Neural cell (in vitro differentiated cells): ENCODE data around the gene SAP30L. TPM values are rescaled to one million over a fixed set of nuclear protein-coding genes. Genes with fewer than 3 reads are reported as not detected.

Experiments used
- H2AFZ ChIP-seq: fragments of 200-600, 300-800 bp; sonication (generic), shearing (Covaris generic); 2 replicates; pipeline ENCODE4 v1.6.0; 2014; ENCODE audit warnings: low read depth, mild to moderate bottlenecking, antibody characterized with exemption, low read length, moderate library complexity
- H3F3A ChIP-seq: fragments of 200-600 bp; shearing (Covaris generic); 2 replicates; pipeline ENCODE4 v1.6.1; 2016; ENCODE audit warnings: mild to moderate bottlenecking, moderate library complexity, mixed read lengths, antibody characterized with exemption, low read length; ENCODE audit not compliant: insufficient read depth, poor library complexity, severe bottlenecking
- H3K27ac ChIP-seq: fragments of 200-600, 300-800 bp; sonication (generic), shearing (Covaris generic); 2 replicates; pipeline ENCODE4 v1.5.1; 2014; ENCODE audit warnings: mild to moderate bottlenecking, low read length, moderate library complexity
- H3K27me3 ChIP-seq: fragments of 300-800, 200-600 bp; sonication (generic), shearing (Covaris generic); 2 replicates; pipeline ENCODE4 v1.6.0; 2014; ENCODE audit warnings: mild to moderate bottlenecking, low read depth, low read length, moderate library complexity; ENCODE audit not compliant: insufficient read depth
- H3K36me3 ChIP-seq: fragments of 300-800, 200-600 bp; sonication (generic), shearing (Covaris generic); 2 replicates; pipeline ENCODE4 v1.5.1; 2014; ENCODE audit warnings: mild to moderate bottlenecking, antibody characterized with exemption, low read length, moderate library complexity; ENCODE audit not compliant: insufficient read depth
- H3K4me2 ChIP-seq: fragments of 300-800, 200-600 bp; sonication (generic), shearing (Covaris generic); 2 replicates; pipeline ENCODE4 v1.6.0; 2014; ENCODE audit warnings: mild to moderate bottlenecking, low read length
- H3K4me3 ChIP-seq: fragments of 300-800, 200-600 bp; sonication (generic), shearing (Covaris generic); 2 replicates; pipeline ENCODE4 v1.5.1; 2014; ENCODE audit warnings: mild to moderate bottlenecking, low read length, moderate library complexity
- H3K79me2 ChIP-seq: fragments of 200-600 bp; shearing (Covaris generic); replicated peaks from 2 replicates; pipeline ENCODE4 v1.6.0; 2014; ENCODE audit warnings: mild to moderate bottlenecking, low read length, moderate library complexity; ENCODE audit not compliant: insufficient read depth
- H3K9ac ChIP-seq: fragments of 300-800, 200-600 bp; sonication (generic), shearing (Covaris generic); 2 replicates; pipeline ENCODE4 v1.6.1; 2016; ENCODE audit warnings: mild to moderate bottlenecking, low read length, mixed read lengths
- H3K9me2 ChIP-seq: fragments of 200-600 bp; shearing (Covaris generic); 2 replicates; pipeline ENCODE4 v1.6.1; 2016; ENCODE audit warnings: mild to moderate bottlenecking, low read length, mixed read lengths; ENCODE audit not compliant: insufficient read depth
- H3K9me3 ChIP-seq: fragments of 200-600, 300-800 bp; sonication (generic), shearing (Covaris generic); 2 replicates; pipeline ENCODE4 v1.6.1; 2016; ENCODE audit warnings: mild to moderate bottlenecking, mixed run types, low read length, moderate library complexity, mixed read lengths
- H4K20me1 ChIP-seq: fragments of 200-600 bp; shearing (Covaris generic); 2 replicates; pipeline ENCODE4 v1.6.1; 2016; ENCODE audit warnings: mild to moderate bottlenecking, mixed run types; ENCODE audit not compliant: insufficient read depth
- EP300 ChIP-seq: fragments of 450-650 bp; conservative IDR thresholded peaks from 2 replicates; pipeline ENCODE4 v1.6.1; 2014; ENCODE audit warnings: antibody characterized with exemption, mild to moderate bottlenecking, moderate library complexity; ENCODE audit not compliant: poor library complexity, severe bottlenecking
- EZH2 ChIP-seq: fragments of 200-600, 300-800 bp; shearing (Covaris generic), sonication (generic); IDR thresholded peaks from 2 replicates; pipeline ENCODE4 v1.6.1; 2014; ENCODE audit warnings: antibody characterized with exemption, low read length, borderline replicate concordance, mild to moderate bottlenecking; ENCODE audit not compliant: insufficient read depth, poor library complexity, severe bottlenecking
- MXI1 ChIP-seq: fragments of 450-650 bp; conservative IDR thresholded peaks from 2 replicates; pipeline ENCODE4 v1.6.1; 2014; ENCODE audit warnings: antibody characterized with exemption, mild to moderate bottlenecking; ENCODE audit not compliant: poor library complexity, severe bottlenecking
- POLR2AphosphoS5 ChIP-seq: IDR thresholded peaks from 2 replicates; pipeline ENCODE4 v1.6.1; 2012
- RAD21 ChIP-seq: fragments of 450-650 bp; conservative IDR thresholded peaks from 2 replicates; pipeline ENCODE4 v1.6.1; 2014; ENCODE audit warnings: antibody characterized with exemption, mild to moderate bottlenecking, moderate library complexity
- SMC3 ChIP-seq: fragments of 450-650 bp; conservative IDR thresholded peaks from 2 replicates; pipeline ENCODE4 v1.6.1; 2014; ENCODE audit warnings: antibody characterized with exemption, mild to moderate bottlenecking, moderate library complexity; ENCODE audit not compliant: poor library complexity
- TAF1 ChIP-seq: IDR thresholded peaks from 2 replicates; pipeline ENCODE4 v1.6.1; 2012; ENCODE audit warnings: low read depth
- polyA plus RNA-seq: library from polyadenylated mRNA; depleted of rRNA; stranded (reverse); fragments of >200 nt; gene quantifications from 2 replicates; pipeline ENCODE4 v1.2.3, GENCODE V29; 2014
- TF ChIP-seq, protein P1 (sequence below): IDR thresholded peaks from 2 replicates; pipeline ENCODE4 v1.6.1; 2012; ENCODE audit warnings: borderline replicate concordance
- TF ChIP-seq, protein P2 (sequence below): fragments of 450-650 bp; IDR thresholded peaks from 2 replicates; pipeline ENCODE4 v1.5.1; 2014; ENCODE audit warnings: antibody characterized with exemption, mild to moderate bottlenecking, moderate library complexity; ENCODE audit not compliant: poor library complexity, severe bottlenecking

The SAP30L gene
- polyA plus RNA-seq, 1 donor from 2014 or later = 18.5 TPM

DNA sequence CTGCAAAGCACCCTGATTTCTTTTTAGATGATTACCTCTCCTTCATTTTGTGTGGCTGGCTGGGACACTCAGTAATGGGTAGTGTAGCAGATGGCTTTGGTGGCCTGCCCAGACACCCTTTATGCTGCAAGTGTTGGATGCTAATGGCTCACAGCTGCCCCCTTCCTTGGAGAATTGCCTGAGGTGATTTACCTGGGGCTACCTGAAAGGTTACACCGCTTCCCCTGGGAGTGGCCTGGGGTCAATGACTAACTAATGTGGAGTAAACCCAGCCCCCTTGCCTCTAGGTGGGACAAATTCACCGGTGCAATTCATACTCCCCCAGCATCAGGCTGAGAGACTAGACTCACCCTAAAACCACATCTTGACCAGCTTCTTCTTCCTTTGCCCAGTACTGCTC, 55.8 kb downstream of the SAP30L start:
- H3K4me2 ChIP-seq = no peak overlapping the region
- H3K27ac ChIP-seq = no peak overlapping the region
- no peaks in the 10 kb centered on the region for H4K20me1 ChIP-seq
- H3K27me3 ChIP-seq = no peaks in the 10 kb centered on the region
- no peak overlapping the region for H3K9ac ChIP-seq
- H3K79me2 ChIP-seq = no peaks in the 10 kb centered on the region
- no peak overlapping the region for H3K4me3 ChIP-seq
- TF ChIP-seq RAD21 (no peak), TAF1 (no peak), EP300 (no peak), POLR2AphosphoS5 (no peak), SMC3 (no peak)
- H3K9me3 ChIP-seq = no peaks in the 10 kb centered on the region
- no peaks in the 10 kb centered on the region for H3F3A ChIP-seq
- H3K9me2 ChIP-seq = no peaks in the 10 kb centered on the region
- no peak overlapping the region for H2AFZ ChIP-seq
- H3K36me3 ChIP-seq = no peaks in the 10 kb centered on the region

DNA sequence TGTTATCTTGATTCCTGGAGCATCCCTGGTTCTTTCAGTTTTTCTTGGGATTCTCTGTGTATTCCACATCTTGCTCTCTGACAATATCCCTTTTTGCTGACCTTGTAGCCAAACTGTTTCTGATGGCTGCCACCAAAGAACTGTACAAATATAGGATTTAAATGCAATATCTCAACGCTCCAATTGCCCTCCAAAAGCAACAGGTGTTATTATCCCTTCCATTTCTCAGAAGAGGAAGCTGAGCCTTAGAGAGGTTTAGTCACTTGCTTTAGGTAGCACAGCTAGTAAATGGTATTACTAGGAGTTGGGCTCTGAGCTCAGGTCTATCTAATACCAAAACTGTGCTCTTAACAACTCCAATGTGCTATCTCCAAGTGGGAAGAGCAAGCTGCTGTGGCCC, 56.4 kb downstream of the SAP30L start:
- H3K79me2 ChIP-seq = no peaks in the 10 kb centered on the region
- no peak for TF ChIP-seq RAD21
- TF ChIP-seq EZH2 = no peak
- no peak for TF ChIP-seq MXI1
- TF ChIP-seq SMC3 = no peak
- no peak for TF ChIP-seq POLR2AphosphoS5
- TF ChIP-seq EP300 = no peak
- TF ChIP-seq TAF1 = no peak
- TF ChIP-seq, protein P1, sequence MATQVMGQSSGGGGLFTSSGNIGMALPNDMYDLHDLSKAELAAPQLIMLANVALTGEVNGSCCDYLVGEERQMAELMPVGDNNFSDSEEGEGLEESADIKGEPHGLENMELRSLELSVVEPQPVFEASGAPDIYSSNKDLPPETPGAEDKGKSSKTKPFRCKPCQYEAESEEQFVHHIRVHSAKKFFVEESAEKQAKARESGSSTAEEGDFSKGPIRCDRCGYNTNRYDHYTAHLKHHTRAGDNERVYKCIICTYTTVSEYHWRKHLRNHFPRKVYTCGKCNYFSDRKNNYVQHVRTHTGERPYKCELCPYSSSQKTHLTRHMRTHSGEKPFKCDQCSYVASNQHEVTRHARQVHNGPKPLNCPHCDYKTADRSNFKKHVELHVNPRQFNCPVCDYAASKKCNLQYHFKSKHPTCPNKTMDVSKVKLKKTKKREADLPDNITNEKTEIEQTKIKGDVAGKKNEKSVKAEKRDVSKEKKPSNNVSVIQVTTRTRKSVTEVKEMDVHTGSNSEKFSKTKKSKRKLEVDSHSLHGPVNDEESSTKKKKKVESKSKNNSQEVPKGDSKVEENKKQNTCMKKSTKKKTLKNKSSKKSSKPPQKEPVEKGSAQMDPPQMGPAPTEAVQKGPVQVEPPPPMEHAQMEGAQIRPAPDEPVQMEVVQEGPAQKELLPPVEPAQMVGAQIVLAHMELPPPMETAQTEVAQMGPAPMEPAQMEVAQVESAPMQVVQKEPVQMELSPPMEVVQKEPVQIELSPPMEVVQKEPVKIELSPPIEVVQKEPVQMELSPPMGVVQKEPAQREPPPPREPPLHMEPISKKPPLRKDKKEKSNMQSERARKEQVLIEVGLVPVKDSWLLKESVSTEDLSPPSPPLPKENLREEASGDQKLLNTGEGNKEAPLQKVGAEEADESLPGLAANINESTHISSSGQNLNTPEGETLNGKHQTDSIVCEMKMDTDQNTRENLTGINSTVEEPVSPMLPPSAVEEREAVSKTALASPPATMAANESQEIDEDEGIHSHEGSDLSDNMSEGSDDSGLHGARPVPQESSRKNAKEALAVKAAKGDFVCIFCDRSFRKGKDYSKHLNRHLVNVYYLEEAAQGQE = no peak
- TF ChIP-seq, protein P2, sequence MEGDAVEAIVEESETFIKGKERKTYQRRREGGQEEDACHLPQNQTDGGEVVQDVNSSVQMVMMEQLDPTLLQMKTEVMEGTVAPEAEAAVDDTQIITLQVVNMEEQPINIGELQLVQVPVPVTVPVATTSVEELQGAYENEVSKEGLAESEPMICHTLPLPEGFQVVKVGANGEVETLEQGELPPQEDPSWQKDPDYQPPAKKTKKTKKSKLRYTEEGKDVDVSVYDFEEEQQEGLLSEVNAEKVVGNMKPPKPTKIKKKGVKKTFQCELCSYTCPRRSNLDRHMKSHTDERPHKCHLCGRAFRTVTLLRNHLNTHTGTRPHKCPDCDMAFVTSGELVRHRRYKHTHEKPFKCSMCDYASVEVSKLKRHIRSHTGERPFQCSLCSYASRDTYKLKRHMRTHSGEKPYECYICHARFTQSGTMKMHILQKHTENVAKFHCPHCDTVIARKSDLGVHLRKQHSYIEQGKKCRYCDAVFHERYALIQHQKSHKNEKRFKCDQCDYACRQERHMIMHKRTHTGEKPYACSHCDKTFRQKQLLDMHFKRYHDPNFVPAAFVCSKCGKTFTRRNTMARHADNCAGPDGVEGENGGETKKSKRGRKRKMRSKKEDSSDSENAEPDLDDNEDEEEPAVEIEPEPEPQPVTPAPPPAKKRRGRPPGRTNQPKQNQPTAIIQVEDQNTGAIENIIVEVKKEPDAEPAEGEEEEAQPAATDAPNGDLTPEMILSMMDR = no peak
- H3K36me3 ChIP-seq = no peaks in the 10 kb centered on the region
- no peaks in the 10 kb centered on the region for H3K9me3 ChIP-seq
- no peak overlapping the region for H3K4me3 ChIP-seq
- H3K9ac ChIP-seq = no peak overlapping the region
- no peak overlapping the region for H2AFZ ChIP-seq
- no peak overlapping the region for H3K4me2 ChIP-seq
- no peaks in the 10 kb centered on the region for H3F3A ChIP-seq
- no peak overlapping the region for H3K27ac ChIP-seq
- no peaks in the 10 kb centered on the region for H4K20me1 ChIP-seq
- no peaks in the 10 kb centered on the region for H3K27me3 ChIP-seq
- H3K9me2 ChIP-seq = no peaks in the 10 kb centered on the region

DNA sequence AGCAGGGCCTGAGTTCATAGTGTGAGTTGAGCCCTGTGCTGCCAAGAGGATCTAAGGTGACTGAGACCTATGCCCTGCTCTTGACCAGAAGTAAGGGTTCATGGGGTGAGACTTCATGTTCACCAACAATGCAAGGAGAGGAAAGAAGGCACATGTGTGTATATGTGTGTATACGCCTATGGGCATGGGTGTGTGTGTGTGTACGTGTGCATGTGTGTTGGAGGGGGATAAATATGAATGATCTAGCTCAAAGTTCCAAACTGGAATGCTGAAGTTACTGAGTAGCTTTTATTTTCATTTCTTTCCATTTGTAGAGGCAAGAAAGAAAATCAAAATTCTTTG, 57.9 kb downstream of the SAP30L start:
- no peak overlapping the region for H2AFZ ChIP-seq
- H3K4me2 ChIP-seq = no peak overlapping the region

More for the DNA sequence above, 57.9 kb downstream of the SAP30L start:
- Histone ChIP-seq H3F3A (no peaks in the 10 kb centered on the region), H3K9me2 (no peaks in the 10 kb centered on the region), H3K9ac (no peak overlapping the region), H3K9me3 (no peaks in the 10 kb centered on the region), H4K20me1 (no peaks in the 10 kb centered on the region), H3K4me3 (no peak overlapping the region), H3K36me3 (no peaks in the 10 kb centered on the region), H3K79me2 (no peaks in the 10 kb centered on the region), H3K27me3 (no peaks in the 10 kb centered on the region), H3K27ac (no peak overlapping the region)
- TF ChIP-seq EP300 (no peak), MXI1 (no peak), POLR2AphosphoS5 (no peak), EZH2 (no peak), SMC3 (no peak), RAD21 (no peak), TAF1 (no peak)
- TF ChIP-seq, protein P1 = no peak
- TF ChIP-seq, protein P2 = no peak
